H9 (cell line): Measurements from ENCODE around the gene OTUD4. TPM values are rescaled to one million over a fixed set of nuclear protein-coding genes. Genes with fewer than 3 reads are reported as not detected.
A peak's percentile ranks its signal among the peaks of the same experiment; 100 is the strongest.

Experiments used
- DNase-seq: peaks from one replicate; pipeline ENCODE4 v3.0.0-alpha.2; 2017
- H2AFZ ChIP-seq: one replicate; pipeline ENCODE4 v1.6.1; 2013; ENCODE audit warnings: mild to moderate bottlenecking, low read length, control low read depth, moderate library complexity
- H2AK5ac ChIP-seq: 2 replicates; pipeline ENCODE4 v1.6.1; 2013; ENCODE audit warnings: low read length, control low read depth, mixed read lengths; ENCODE audit not compliant: insufficient read length
- H2BK120ac ChIP-seq: one replicate; pipeline ENCODE4 v1.6.1; 2013; ENCODE audit warnings: low read depth, mild to moderate bottlenecking, low read length, control low read depth, inconsistent platforms; ENCODE audit not compliant: poor library complexity, severe bottlenecking
- H2BK12ac ChIP-seq: 2 replicates; pipeline ENCODE4 v1.6.1; 2013; ENCODE audit warnings: low read length, control low read depth, mixed read lengths, low read depth; ENCODE audit not compliant: insufficient read length
- H2BK15ac ChIP-seq: 2 replicates; pipeline ENCODE4 v1.6.1; 2013; ENCODE audit warnings: low read depth, low read length, control low read depth
- H2BK20ac ChIP-seq: one replicate; pipeline ENCODE4 v1.6.1; 2013; ENCODE audit warnings: low read depth, mild to moderate bottlenecking, low read length, control low read depth, inconsistent platforms; ENCODE audit not compliant: poor library complexity, severe bottlenecking
- H2BK5ac ChIP-seq: 2 replicates; pipeline ENCODE4 v1.6.1; 2013; ENCODE audit warnings: low read length, control low read depth, mixed read lengths; ENCODE audit not compliant: insufficient read length
- H3K14ac ChIP-seq: 2 replicates; pipeline ENCODE4 v1.6.1; 2013; ENCODE audit warnings: low read length, control low read depth; ENCODE audit not compliant: insufficient read depth
- H3K18ac ChIP-seq: 2 replicates; pipeline ENCODE4 v1.6.1; 2013; ENCODE audit warnings: low read depth, mild to moderate bottlenecking, mixed read lengths, low read length, control low read depth; ENCODE audit not compliant: insufficient read length
- H3K23ac ChIP-seq: 2 replicates; pipeline ENCODE4 v1.6.1; 2013; ENCODE audit warnings: low read length, control low read depth, mixed read lengths, low read depth; ENCODE audit not compliant: insufficient read length
- H3K23me2 ChIP-seq: 2 replicates; pipeline ENCODE4 v1.6.1; 2013; ENCODE audit warnings: low read depth, mild to moderate bottlenecking, mixed read lengths, low read length, control low read depth; ENCODE audit not compliant: insufficient read length, poor library complexity, severe bottlenecking
- H3K27ac ChIP-seq: 2 replicates; pipeline ENCODE4 v1.5.1; 2013; ENCODE audit warnings: low read length, control low read depth, mixed read lengths, low read depth; ENCODE audit not compliant: insufficient read length
- H3K27me3 ChIP-seq: 2 replicates; pipeline ENCODE4 v1.6.1; 2013; ENCODE audit warnings: low read length, control low read depth, inconsistent platforms; ENCODE audit not compliant: insufficient read depth
- H3K4ac ChIP-seq: 2 replicates; pipeline ENCODE4 v1.6.1; 2013; ENCODE audit warnings: low read depth, mild to moderate bottlenecking, control low read depth, inconsistent platforms, low read length, moderate library complexity
- H3K4me1 ChIP-seq: 2 replicates; pipeline ENCODE4 v1.6.1; 2013; ENCODE audit warnings: low read length, control low read depth, inconsistent platforms; ENCODE audit not compliant: insufficient read depth
- H3K4me2 ChIP-seq: 2 replicates; pipeline ENCODE4 v1.6.1; 2013; ENCODE audit warnings: low read length, control low read depth, mixed read lengths; ENCODE audit not compliant: insufficient read length, insufficient read depth
- H3K56ac ChIP-seq: 2 replicates; pipeline ENCODE4 v1.6.1; 2013; ENCODE audit warnings: low read depth, mild to moderate bottlenecking, mixed read lengths, low read length, control low read depth; ENCODE audit not compliant: insufficient read length
- H3K79me1 ChIP-seq: 2 replicates; pipeline ENCODE4 v1.6.1; 2013; ENCODE audit warnings: low read depth, mild to moderate bottlenecking, moderate library complexity, low read length, control low read depth, inconsistent platforms; ENCODE audit not compliant: insufficient read depth, poor library complexity, severe bottlenecking
- H3K79me2 ChIP-seq: 2 replicates; pipeline ENCODE4 v1.6.1; 2013; ENCODE audit warnings: low read length, control low read depth, inconsistent platforms; ENCODE audit not compliant: insufficient read depth
- H3K9ac ChIP-seq: 2 replicates; pipeline ENCODE4 v1.6.1; 2013; ENCODE audit warnings: low read length, control low read depth, mixed read lengths; ENCODE audit not compliant: insufficient read length; ENCODE audit errors: extremely low read depth
- H3K9me3 ChIP-seq: one replicate; pipeline ENCODE4 v1.6.1; 2013; ENCODE audit warnings: low read depth, low read length, inconsistent platforms; ENCODE audit not compliant: control insufficient read depth
- H3T11ph ChIP-seq: one replicate; pipeline ENCODE4 v1.6.1; 2013; ENCODE audit warnings: mild to moderate bottlenecking, low read length, control low read depth, inconsistent platforms
- H4K20me1 ChIP-seq: one replicate; pipeline ENCODE4 v1.6.1; 2013; ENCODE audit not compliant: control insufficient read depth, insufficient read length, insufficient read depth
- H4K5ac ChIP-seq: 2 replicates; pipeline ENCODE4 v1.6.1; 2013; ENCODE audit warnings: low read depth, mild to moderate bottlenecking, mixed read lengths, low read length, control low read depth; ENCODE audit not compliant: insufficient read length
- H4K8ac ChIP-seq: replicated peaks from 2 replicates; pipeline ENCODE4 v1.6.1; 2013; ENCODE audit warnings: low read length, control low read depth, mixed read lengths, low read depth; ENCODE audit not compliant: insufficient read length
- H4K91ac ChIP-seq: 2 replicates; pipeline ENCODE4 v1.6.1; 2013; ENCODE audit warnings: low read depth, mild to moderate bottlenecking, moderate library complexity, mixed read lengths, low read length, control low read depth; ENCODE audit not compliant: insufficient read length
- H3K27ac Mint-ChIP-seq, 3 experiments: 2 replicates in 2 of 3; 3 replicates in 1 of 3; pipeline ENCODE4 v1.8.0; 2020 to 2021; ENCODE audit warnings: mixed read lengths in 3 of 3, mild to moderate bottlenecking in 1 of 3, moderate library complexity in 1 of 3
- H3K27me3 Mint-ChIP-seq: 2 replicates; pipeline ENCODE4 v1.8.0; 2021; ENCODE audit warnings: low read depth, mild to moderate bottlenecking, moderate library complexity, mixed read lengths
- H3K36me3 Mint-ChIP-seq, 3 experiments: 2 replicates in 2 of 3; 3 replicates in 1 of 3; pipeline ENCODE4 v1.8.0; 2020 to 2021; ENCODE audit warnings: low read depth in 3 of 3, mixed read lengths in 3 of 3; ENCODE audit not compliant: insufficient read depth in 1 of 3
- H3K4me1 Mint-ChIP-seq, 2 experiments: 2 replicates each; pipeline ENCODE4 v1.8.0; 2020; ENCODE audit warnings: mixed read lengths in 2 of 2
- H3K4me3 Mint-ChIP-seq, 2 experiments: 2 replicates in 1 of 2; 3 replicates in 1 of 2; pipeline ENCODE4 v1.8.0; 2020 to 2021; ENCODE audit warnings: mild to moderate bottlenecking in 2 of 2, mixed read lengths in 2 of 2, moderate library complexity in 1 of 2
- H3K9me3 Mint-ChIP-seq, 2 experiments: 2 replicates in 1 of 2; 3 replicates in 1 of 2; pipeline ENCODE4 v1.8.0; 2020; ENCODE audit warnings: mild to moderate bottlenecking in 2 of 2, mixed read lengths in 2 of 2, moderate library complexity in 1 of 2
- CTCF ChIP-seq: fragments of 200-600 bp; sonication (generic); conservative IDR thresholded peaks from 3 replicates; pipeline ENCODE4 v1.8.0; 2021; ENCODE audit warnings: antibody characterized with exemption, mild to moderate bottlenecking
- WGBS: extraction: QIAGEN DNeasy Blood & Tissue Kit; methylation state at CpG from one replicate; pipeline ENCODE4 v1.1.7; 2013; ENCODE audit warnings: missing lambda C conversion rate, low lambda C conversion rate, mixed read lengths; ENCODE audit not compliant: insufficient read length; ENCODE audit errors: extremely low coverage; 5-methylcytosine and 5-hydroxymethylcytosine counted together
- total RNA-seq: library from RNA; stranded (reverse); gene quantifications from 2 replicates; pipeline ENCODE4 v1.2.1, GENCODE V29; 2021

Gene OTUD4
- total RNA-seq, 1 experiment from 2014 or later: 59.0 TPM

GRCh38 chr4:145097821-145098674 is 82.3 kb downstream of the OTUD4 start, which contains the start of the genes ABCE1 and ANAPC10:
TSS of gene ABCE1 (plus strand) at chr4:145098311. CDS start at chr4:145104413, 6,102 bp downstream.
TSS of gene ANAPC10 (minus strand) at chr4:145098196. CDS start at chr4:145096099, 2,097 bp downstream.
- WGBS: no CpG with 5 or more reads among the region's 67 CpGs
- peak within 1 kb of the TSS; percentile 11 for H4K91ac ChIP-seq
- Mint-ChIP-seq H3K27ac (peak within 1 kb of the TSS; percentile 98 to 100 (median 99)), H3K36me3 (peaks cover 26 to 28% (median 26%) of the 10 kb centered on the region in 3 experiments), H3K27me3 (no peaks in the 10 kb centered on the region), H3K9me3 (peaks cover 3 to 8% of the 10 kb centered on the region in 2 experiments; a peak in 2 of 5 replicates), H3K4me3 (peak within 1 kb of the TSS; percentile 98 to 99), H3K4me1 (peaks cover 10 to 15% of the 10 kb centered on the region in 2 experiments)
- H4K8ac ChIP-seq: peak within 1 kb of the TSS; percentile 70
- H2AFZ ChIP-seq: no peak within 1 kb of the TSS
- no peak within 1 kb of the TSS for H2BK5ac ChIP-seq
- H2BK120ac ChIP-seq: no peak within 1 kb of the TSS
- H3T11ph ChIP-seq: no peak within 1 kb of the TSS
- peaks cover under 1% of the 10 kb centered on the region for H3K79me1 ChIP-seq
- H2AK5ac ChIP-seq: no peak within 1 kb of the TSS
- H3K9ac ChIP-seq: peak within 1 kb of the TSS; percentile 98
- peak within 1 kb of the TSS; percentile 88 for H3K18ac ChIP-seq
- no peaks in the 10 kb centered on the region for H3K9me3 ChIP-seq
- 0 out of 2 replicates have a peak within 1 kb of the TSS, but pooled peaks have one; percentile 8 for H3K4ac ChIP-seq
- no peaks in the 10 kb centered on the region for H3K27me3 ChIP-seq
- no peak within 1 kb of the TSS for H3K23ac ChIP-seq
- H3K4me2 ChIP-seq: peak within 1 kb of the TSS; percentile 95
- peak; percentile 96 for DNase-seq
- peak within 1 kb of the TSS; percentile 95 for H3K14ac ChIP-seq
- peaks cover 40% of the 10 kb centered on the region for H3K79me2 ChIP-seq
- no peak within 1 kb of the TSS for H2BK12ac ChIP-seq
- no peak for TF ChIP-seq CTCF
- peak within 1 kb of the TSS; percentile 86 for H3K27ac ChIP-seq
- H4K5ac ChIP-seq: peak within 1 kb of the TSS; percentile 49
- H3K4me1 ChIP-seq: no peaks in the 10 kb centered on the region
- peak within 1 kb of the TSS; percentile 50 for H3K56ac ChIP-seq
- no peak within 1 kb of the TSS for H2BK15ac ChIP-seq
- H4K20me1 ChIP-seq: no peaks in the 10 kb centered on the region
- H2BK20ac ChIP-seq: no peak within 1 kb of the TSS
- peaks cover 5% of the 10 kb centered on the region for H3K23me2 ChIP-seq
